ENCODE measurements around the gene PHF21B.

The PHF21B gene

GRCh38 chr22:45013138-45013537 lies 3.3 kb upstream of the PHF21B start:
- no peak for DNase-seq (ENCODE audit: low read depth)

DNA sequence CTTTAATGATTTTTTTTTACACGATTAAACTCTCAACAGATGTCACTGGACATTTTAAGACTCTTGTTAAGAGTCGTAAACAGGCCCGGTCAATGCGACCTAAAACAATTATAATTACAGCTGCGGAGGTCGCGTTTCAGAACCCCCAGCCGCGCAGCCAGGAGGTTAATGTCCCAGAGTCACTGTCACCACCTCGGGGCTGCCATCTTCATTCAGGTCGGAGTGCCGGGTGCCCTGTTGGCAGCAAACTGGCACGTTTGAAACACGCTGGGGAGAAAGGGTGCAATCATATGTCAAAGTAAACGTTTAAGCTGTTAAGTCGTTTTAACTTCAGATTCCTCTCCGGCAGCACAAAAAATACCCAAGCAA lies 711 bp upstream of the PHF21B start:
- no peak for DNase-seq (ENCODE audit: low read depth)

GRCh38 chr22:45008751-45009605 lies 827 bp downstream of the PHF21B start:
- no peak for DNase-seq (ENCODE audit: low read depth)

DNA sequence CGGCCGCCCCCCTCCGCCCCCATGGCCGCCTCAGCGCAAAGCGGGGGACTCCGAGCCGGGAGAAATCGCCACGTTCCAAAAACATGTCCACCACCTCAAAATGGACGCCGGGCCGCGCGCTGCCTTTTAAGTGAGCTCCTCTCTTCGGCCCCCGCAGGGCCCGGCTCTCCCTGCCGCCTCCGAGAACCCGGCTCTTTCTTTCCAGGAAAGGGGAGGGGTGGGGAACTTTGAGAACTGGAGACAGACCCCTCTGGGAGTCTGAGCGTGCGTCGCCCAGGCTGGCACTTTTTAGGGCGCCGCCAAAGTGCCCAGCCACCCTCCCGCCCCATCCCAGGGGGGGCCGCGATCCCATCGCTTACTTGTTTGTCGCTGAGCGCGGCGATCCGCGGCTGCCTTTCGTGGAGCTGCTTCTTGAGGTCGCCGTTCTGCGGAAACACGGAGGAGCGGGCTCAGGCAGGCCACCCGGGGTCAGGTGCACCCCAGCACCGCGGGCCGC lies 1.6 kb downstream of the PHF21B start:
- no peak for DNase-seq (ENCODE audit: low read depth)

DNA sequence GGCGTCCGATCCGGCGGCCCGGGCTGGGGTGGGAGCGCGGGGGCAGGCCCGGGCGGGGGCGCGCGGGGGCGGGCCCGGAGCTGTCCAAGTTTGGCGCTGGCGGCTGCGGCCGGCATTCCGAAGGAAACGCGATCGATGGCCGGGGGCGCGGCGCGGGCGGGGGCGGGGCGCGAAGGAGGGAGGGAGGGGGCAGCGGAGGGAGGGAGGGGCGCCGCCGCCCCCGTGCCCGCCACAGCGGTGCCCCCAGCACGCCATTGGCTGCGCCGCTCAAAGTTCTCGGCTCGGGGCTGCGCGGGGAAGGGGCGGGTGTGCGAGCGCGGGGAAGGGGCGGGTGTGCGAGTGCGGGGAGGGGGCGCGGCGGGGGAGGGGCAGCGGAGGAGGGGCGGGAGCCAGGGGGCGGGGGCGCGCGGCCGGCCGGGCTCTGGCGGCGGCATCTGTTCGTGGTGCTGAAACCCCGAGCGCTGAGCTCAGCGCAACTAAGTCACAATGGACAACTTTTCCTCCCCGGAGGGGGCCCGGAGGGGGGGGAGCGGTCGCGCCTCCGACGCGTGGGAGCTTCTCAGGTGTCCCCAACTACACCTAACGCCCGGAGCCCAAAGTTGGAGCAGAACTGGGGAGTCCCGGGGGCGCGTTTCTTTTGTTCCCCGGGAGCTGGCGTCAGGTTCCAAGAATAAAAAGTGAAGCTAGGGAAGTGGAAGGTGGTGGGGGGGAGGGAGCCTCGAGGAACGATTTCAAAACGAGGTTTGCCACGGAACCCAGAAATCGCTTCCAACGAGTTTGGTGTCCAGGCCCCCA lies 2.2 kb downstream of the PHF21B start:
- no peak for DNase-seq (ENCODE audit: low read depth)

DNA sequence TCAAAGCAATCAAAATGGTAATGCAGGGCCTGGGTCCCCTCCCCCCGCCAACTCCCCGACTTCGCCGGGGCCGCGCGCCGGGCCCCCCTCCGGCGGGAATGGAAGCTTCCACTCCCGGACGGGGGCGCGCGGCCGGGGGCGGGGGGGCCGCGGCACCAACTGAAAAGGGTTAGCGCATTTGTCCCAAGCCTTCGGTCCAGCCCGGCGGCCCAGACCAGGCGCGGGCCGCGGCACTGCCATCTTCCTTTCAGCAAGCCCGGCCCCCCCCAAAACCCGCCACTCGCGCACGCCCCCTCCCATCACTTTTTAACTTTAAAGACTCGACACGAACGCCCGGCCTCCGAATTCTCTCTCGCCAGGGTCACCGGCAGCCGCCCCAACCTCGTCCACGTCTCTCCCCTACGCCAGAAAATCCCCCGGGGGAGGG lies 2.8 kb downstream of the PHF21B start:
- DNase-seq (ENCODE audit: low read depth): no peak

GRCh38 chr22:45006111-45006963 lies 3.5 kb downstream of the PHF21B start:
- DNase-seq (ENCODE audit: low read depth): no peak

DNA sequence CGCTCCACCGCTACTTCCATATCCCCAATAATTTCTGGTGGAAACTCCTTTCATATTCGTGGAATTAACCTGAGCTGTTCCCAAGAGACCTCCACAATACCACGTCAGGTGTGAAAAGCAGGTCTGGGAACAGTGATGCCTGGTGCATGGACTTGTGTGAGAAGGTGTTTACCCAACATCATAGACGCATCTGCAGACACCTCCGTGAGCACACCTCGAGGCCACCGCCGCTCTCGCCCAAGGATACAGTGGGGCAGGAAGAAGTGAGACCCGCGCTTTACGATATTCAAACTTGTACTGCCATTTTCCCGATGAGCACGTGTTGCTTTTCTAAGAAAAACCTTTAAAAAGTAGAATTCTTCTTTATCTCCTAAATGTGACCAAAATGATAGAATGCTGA lies 8.2 kb downstream of the PHF21B start:
- no peak for DNase-seq (ENCODE audit: low read depth)

GRCh38 chr22:45000330-45000729 lies 9.5 kb downstream of the PHF21B start:
- no peak for DNase-seq (ENCODE audit: low read depth)

DNA sequence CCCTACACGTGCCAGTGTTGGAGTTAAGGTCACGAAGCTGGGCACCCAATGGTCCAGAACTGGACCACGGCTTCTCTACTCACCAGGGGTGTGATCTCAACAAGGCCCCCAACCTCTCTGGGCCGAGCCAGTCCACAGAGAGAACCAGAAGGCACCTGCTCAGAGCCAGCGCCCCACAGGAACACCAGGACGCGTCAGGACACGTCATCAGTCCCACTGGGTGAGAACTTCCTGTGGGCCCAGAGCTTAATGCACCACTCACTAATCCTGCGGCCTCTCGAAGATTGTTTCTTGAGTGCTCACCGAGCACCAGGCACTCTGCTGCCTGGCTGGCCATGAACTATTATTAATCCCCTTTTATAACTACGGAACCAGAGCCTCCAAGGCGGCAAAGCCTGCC lies 10.1 kb downstream of the PHF21B start:
- DNase-seq (ENCODE audit: low read depth): no peak

GRCh38 chr22:44999231-44999630 lies 10.6 kb downstream of the PHF21B start:
- no peak for DNase-seq (ENCODE audit: low read depth)

GRCh38 chr22:44998296-44998695 lies 11.5 kb downstream of the PHF21B start:
- DNase-seq (ENCODE audit: low read depth): no peak

DNA sequence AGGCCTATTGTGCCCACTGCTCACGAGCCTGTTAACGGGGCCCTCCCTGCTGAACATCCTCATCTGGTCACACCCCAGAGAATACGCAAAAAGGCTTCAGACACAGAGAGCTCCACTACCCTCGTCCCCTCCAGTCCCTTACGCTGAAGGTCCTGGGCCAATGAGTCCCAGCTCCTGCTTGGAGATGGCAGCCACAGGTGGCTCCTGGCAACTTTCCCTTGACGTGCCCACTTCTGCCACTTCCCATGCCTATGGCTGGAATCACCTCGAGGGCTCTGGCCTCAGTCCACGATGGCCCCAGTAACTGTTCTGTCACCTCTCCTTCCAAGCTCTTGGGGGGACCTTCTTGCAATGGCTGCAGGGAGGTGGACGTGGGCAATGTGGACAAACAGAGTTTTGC lies 12.7 kb downstream of the PHF21B start:
- no peak for DNase-seq (ENCODE audit: low read depth)

GRCh38 chr22:44996648-44997047 lies 13.2 kb downstream of the PHF21B start:
- no peak for DNase-seq (ENCODE audit: low read depth)

DNA sequence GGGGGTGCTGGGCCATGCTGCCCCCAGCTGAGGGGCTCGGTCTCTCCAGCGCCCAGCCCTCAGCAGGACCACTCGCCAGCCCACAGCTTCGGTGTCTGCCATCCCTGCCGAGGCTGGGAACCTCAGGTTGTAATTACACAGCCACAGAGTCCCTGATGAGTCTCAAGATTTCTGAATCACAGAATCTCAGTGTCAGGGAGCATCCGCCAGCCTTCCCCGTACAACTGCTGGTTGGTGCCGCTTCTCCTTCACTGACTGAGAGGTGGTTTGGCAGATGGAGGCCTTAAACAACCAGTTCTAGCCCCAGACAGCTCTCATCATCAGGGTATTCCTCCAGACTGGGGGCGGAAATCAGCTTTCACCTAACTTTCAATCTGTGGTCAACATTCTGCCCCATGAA lies 13.7 kb downstream of the PHF21B start:
- no peak for DNase-seq (ENCODE audit: low read depth)

GRCh38 chr22:44995715-44996114 lies 14.1 kb downstream of the PHF21B start:
- DNase-seq (ENCODE audit: low read depth): no peak

- no peak for DNase-seq (ENCODE audit: low read depth)
Observed at GRCh38 chr22:44995105-44995514, 14.7 kb downstream of the PHF21B start.

DNA sequence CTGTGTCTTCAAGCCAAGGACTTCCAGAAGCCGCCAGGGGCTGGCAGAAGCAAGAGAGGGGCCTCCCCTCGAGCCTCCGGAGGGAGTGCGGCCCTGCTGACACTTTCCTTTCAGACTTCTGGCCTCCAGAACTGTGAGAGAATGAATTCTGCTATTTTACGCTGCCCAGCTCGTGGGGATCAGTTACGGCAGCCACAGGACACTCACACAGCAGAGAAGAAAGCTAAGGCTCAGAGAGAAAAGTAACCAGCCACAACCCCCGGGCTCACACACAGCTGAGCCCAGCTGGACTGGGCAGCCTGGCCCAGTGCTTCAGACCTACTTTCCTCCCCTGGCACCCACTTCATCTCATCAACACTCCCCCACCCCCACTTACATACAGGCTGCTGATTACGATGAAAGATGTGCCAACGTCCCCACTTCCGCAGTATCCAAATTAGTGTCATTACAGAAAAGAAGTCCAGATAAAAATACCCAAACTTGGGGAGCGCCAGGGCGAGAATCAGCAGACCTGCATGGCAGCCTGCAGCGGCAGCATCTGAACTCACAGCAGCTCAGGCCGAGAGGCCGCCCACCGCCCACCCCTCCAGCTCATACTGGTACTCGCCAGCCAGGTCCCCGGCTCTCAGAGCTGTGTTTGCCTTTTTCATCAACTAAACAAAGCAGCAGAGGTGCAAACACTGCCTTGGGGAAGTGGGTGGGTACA lies 15.3 kb downstream of the PHF21B start:
- no peak for DNase-seq (ENCODE audit: low read depth)

- DNase-seq (ENCODE audit: low read depth): no peak
Observed at GRCh38 chr22:44992166-44992565, 17.6 kb downstream of the PHF21B start.

- DNase-seq (ENCODE audit: low read depth): no peak
Observed at GRCh38 chr22:44991218-44991617, 18.6 kb downstream of the PHF21B start.

- no peak for DNase-seq (ENCODE audit: low read depth)
Observed at GRCh38 chr22:44990810-44991209, 19.0 kb downstream of the PHF21B start.

- no peak for DNase-seq (ENCODE audit: low read depth)
Observed at GRCh38 chr22:44990328-44990727, 19.5 kb downstream of the PHF21B start.
